Heart left ventricle (tissue), 16 donors: ENCODE data around the gene TEX2. TPM values are rescaled to one million over a fixed set of nuclear protein-coding genes. Genes with fewer than 3 reads are reported as not detected.
A peak's percentile ranks its signal among the peaks of the same experiment; 100 is the strongest.

Source experiments
- ATAC-seq, 4 donors: fragments of 200-7000 bp; cut with Tn5 transposase; one replicate each; pipeline ENCODE4 v1.9.1; 2020 to 2022; ENCODE audit warnings: moderate library complexity in 4 of 4, mild to moderate bottlenecking in 3 of 4, moderate number of reproducible peaks in 1 of 4
- DNase-seq, 5 donors: peaks; one replicate each; pipeline ENCODE4 v3.0.0-alpha.2; 2020
- H3K27ac ChIP-seq, 12 donors: fragments of 200-600 bp; sonication (generic) in 4 of 12; one replicate each; pipeline versions ENCODE4 v1.5.0 to v1.8.0; 2016 to 2022; ENCODE audit warnings: mild to moderate bottlenecking in 2 of 12
- H3K27me3 ChIP-seq, 9 donors: fragments of 200-600 bp; sonication (generic) in 2 of 9; one replicate each; pipeline versions ENCODE4 v1.5.1 to v1.8.0; 2016 to 2022; ENCODE audit warnings: mild to moderate bottlenecking in 3 of 9
- H3K36me3 ChIP-seq, 9 donors: fragments of 200-600 bp; sonication (generic) in 2 of 9; one replicate each; pipeline versions ENCODE4 v1.5.0 to v1.8.0; 2018 to 2022; ENCODE audit warnings: mild to moderate bottlenecking in 2 of 9
- H3K4me1 ChIP-seq, 12 donors: fragments of 200-600 bp; sonication (generic) in 4 of 12; one replicate each; pipeline versions ENCODE4 v1.5.0 to v1.8.0; 2016 to 2022; ENCODE audit warnings: mild to moderate bottlenecking in 3 of 12
- H3K4me3 ChIP-seq, 12 donors: fragments of 200-600 bp; sonication (generic) in 4 of 12; one replicate each; pipeline versions ENCODE4 v1.5.0 to v1.8.0; 2017 to 2022; ENCODE audit warnings: mild to moderate bottlenecking in 9 of 12, moderate library complexity in 4 of 12
- H3K9me3 ChIP-seq, 12 donors: fragments of 200-600 bp; sonication (generic) in 4 of 12; one replicate each; pipeline versions ENCODE4 v1.5.0 to v1.8.0; 2016 to 2022; ENCODE audit warnings: mild to moderate bottlenecking in 1 of 12
- CTCF ChIP-seq, 12 donors: fragments of 200-600 bp; sonication (generic) in 4 of 12; IDR thresholded peaks; one replicate each; pipeline versions ENCODE4 v1.5.0 to v1.8.0; 2018 to 2022; ENCODE audit warnings: antibody characterized with exemption in 12 of 12, mild to moderate bottlenecking in 5 of 12
- POLR2A ChIP-seq, 2 donors: fragments of 450-650 bp; IDR thresholded peaks; one replicate each; pipeline ENCODE4 v1.6.1; 2017; ENCODE audit warnings: antibody characterized with exemption in 2 of 2, mild to moderate bottlenecking in 2 of 2, moderate library complexity in 2 of 2
- WGBS, 4 donors: extraction: QIAGEN DNeasy Blood & Tissue Kit in 2 of 4; methylation state at CpG; one replicate each; pipeline versions ENCODE4 v1.1.5 to v1.1.7; 2013 to 2018; 5-methylcytosine and 5-hydroxymethylcytosine counted together
- intact Hi-C, 10 donors: fragments of 100-400 bp; cut with DNase I; formaldehyde crosslinking; loops; one replicate each; pipeline versions ENCODE4 v1.11.1 to v1.14.2; 2022
- polyA plus RNA-seq, 2 donors: library from polyadenylated mRNA; stranded (reverse); fragments of 200-250 nt; gene quantifications; one replicate each; pipeline ENCODE4 v1.2.3, GENCODE V29; 2013
- total RNA-seq, 9 donors: library from RNA; depleted of rRNA in 2 of 9; stranded (reverse); fragments of >200 nt in 2 of 9; fragmentation: NEBNext Ultra II Directional in 3 of 9; extraction: Animal tissue kit (Norgen Biotek cat#: 25700) in 3 of 9; gene quantifications; one replicate each; pipeline versions ENCODE4 v1.1.0 to v1.2.4, GENCODE V29; 2016 to 2023
- donor health status: ischemic (EF 13 %, LVEDD 7.1; RV severe dilation, severe dysfunction).
- donor health status: healthy with polysubstance abuse.
- donor health status: DM: no; HTN: yes; CAD: no.
- donor health status: DM: no; HTN: no; CAD: no.
- donor health status: ischemic (EF 25% LVEDD 6.9; RV normal size, moderate dysfunction).
- donor health status: ischemic (EF 25% LVEDD 5.7; RV mildly dilated, moderate dysfunction).
- donor health status: healthy.
- donor health status: DM: yes; HTN: yes; CAD: no.
- donor health status: ischemic (EF 35%, LVEDD 5.7; RV mildly dilated, moderate dysfunction).
- donor health status: nonischemic (EF 11% LVEDD 7.7; RV severe dilation, severe dysfunction).
- donor health status: DM: yes; HTN: yes; CAD: no.
- donor health status: PGD.
- donor health status: ischemic (EF 29% LVEDD 5.4; RV normal size, mild dysfunction).
- donor health status: nonischemic (EF 23%, LVEDD 6.1; RV moderate dilation, normal function).

TEX2 gene
- total and polyA plus RNA-seq, 11 donors = 16.8 to 55.8 (median 50.5) TPM

GRCh38 chr17:64155129-64155528 lies 107.9 kb downstream of the TEX2 start:
- intact Hi-C loops = loop anchor here in 4 of 10 donors (1.0 to 10.0 kb wide), 5 partner anchors 50 to 350 kb away; partner anchors contain the start of genes TEX2 (in 2 of the 4), CEP95 (in 1 of the 4) and DDX5 (in 1 of the 4)
- H3K27ac ChIP-seq = peak overlapping the region; percentile 87 to 97 (median 93)
- no peak overlapping the region for H3K4me3 ChIP-seq
- no peaks in the 10 kb centered on the region for H3K27me3 ChIP-seq
- no peaks in the 10 kb centered on the region for H3K9me3 ChIP-seq
- ATAC-seq = no peak
- WGBS, 4 donors = 78 to 88% (median 84%) methylated on average over 7 of the region's 7 CpGs
- TF ChIP-seq POLR2A (IDR thresholded peaks at IDR 0.05) (no peak), CTCF (IDR thresholded peaks at IDR 0.05) (no peak)
- peaks cover 0 to 33% (median 14%) of the 10 kb centered on the region in 9 donors for H3K36me3 ChIP-seq
- H3K4me1 ChIP-seq = peaks cover 34 to 93% (median 80%) of the 10 kb centered on the region in 12 donors
- DNase-seq = no peak

GRCh38 chr17:64154717-64155116 lies 108.3 kb downstream of the TEX2 start:
- intact Hi-C loops = loop anchor here in 4 of 10 donors (1.0 to 10.0 kb wide), 7 partner anchors 50 to 350 kb away; partner anchors contain the start of genes TEX2 (in 2 of the 4), CEP95 (in 1 of the 4) and DDX5 (in 1 of the 4)
- DNase-seq (peak in 1 of 5 donors; percentile 48), ATAC-seq (no peak)
- Histone ChIP-seq H3K9me3 (no peaks in the 10 kb centered on the region), H3K27me3 (no peaks in the 10 kb centered on the region), H3K27ac (peak overlapping the region; percentile 87 to 97 (median 93)), H3K4me3 (no peak overlapping the region), H3K4me1 (peaks cover 34 to 94% (median 81%) of the 10 kb centered on the region in 12 donors), H3K36me3 (peaks cover 0 to 36% (median 14%) of the 10 kb centered on the region in 9 donors)
- WGBS, 4 donors = 42 to 64% (median 53%) methylated on average over 9 of the region's 9 CpGs
- peak in 1 of 12 donors; percentile 12 for TF ChIP-seq CTCF (IDR thresholded peaks at IDR 0.05)
- TF ChIP-seq POLR2A (IDR thresholded peaks at IDR 0.05) = no peak

- no peaks in the 10 kb centered on the region for H3K9me3 ChIP-seq
- TF ChIP-seq POLR2A (IDR thresholded peaks at IDR 0.05) (no peak), CTCF (IDR thresholded peaks at IDR 0.05) (no peak)
- no peak overlapping the region for H3K4me3 ChIP-seq
- no peak for ATAC-seq
- intact Hi-C loops = loop anchor here in 3 of 10 donors (5.0 to 10.0 kb wide), 5 partner anchors 50 to 350 kb away; partner anchors contain the start of genes CEP95 (in 1 of the 3) and DDX5 (in 1 of the 3)
- WGBS, 4 donors = 22 to 53% (median 42%) methylated on average over 4 of the region's 4 CpGs
- H3K36me3 ChIP-seq = peaks cover 0 to 39% (median 14%) of the 10 kb centered on the region in 9 donors
- no peak for DNase-seq
- peaks cover 34 to 93% (median 79%) of the 10 kb centered on the region in 12 donors for H3K4me1 ChIP-seq
- no peaks in the 10 kb centered on the region for H3K27me3 ChIP-seq
- H3K27ac ChIP-seq = peak overlapping the region; percentile 87 to 97 (median 93)
Observed at GRCh38 chr17:64154313-64154695, 108.8 kb downstream of the TEX2 start.

GRCh38 chr17:64153565-64154312 lies 109.3 kb downstream of the TEX2 start:
- intact Hi-C loops = loop anchor here in 4 of 10 donors (2.0 to 10.0 kb wide), 6 partner anchors 51 to 351 kb away; partner anchors contain the start of genes CEP95 (in 1 of the 4) and DDX5 (in 1 of the 4)
- peak overlapping the region; percentile 87 to 97 (median 93) for H3K27ac ChIP-seq

More at GRCh38 chr17:64153565-64154312, 109.3 kb downstream of the TEX2 start:
- DNase-seq (no peak), ATAC-seq (no peak)
- Histone ChIP-seq H3K36me3 (peaks cover 0 to 43% (median 18%) of the 10 kb centered on the region in 9 donors), H3K4me1 (peaks cover 34 to 91% (median 75%) of the 10 kb centered on the region in 12 donors), H3K9me3 (no peaks in the 10 kb centered on the region), H3K27me3 (no peaks in the 10 kb centered on the region), H3K4me3 (no peak overlapping the region)
- no peak for TF ChIP-seq POLR2A (IDR thresholded peaks at IDR 0.05)
- no peak for TF ChIP-seq CTCF (IDR thresholded peaks at IDR 0.05)
- 75 to 85% (median 82%) methylated on average over 3 of the region's 3 CpGs for WGBS, 4 donors
